ENCODE results near the gene MSX2. TPM values are rescaled to one million over a fixed set of nuclear protein-coding genes. Genes with fewer than 3 reads are reported as not detected.

MSX2 gene
- total RNA-seq, 2 donors from 2014 or later = 0.17 to 0.88 TPM

GRCh38 chr5:174735498-174736330 lies 11.3 kb downstream of the MSX2 start:
- TF ChIP-seq CTCF (IDR thresholded peaks at IDR 0.05) = peak; percentile 39
- intact Hi-C loops (cut with DNase I) = loop anchor here (5.0 kb wide), 1 partner anchor 313 kb away; no protein-coding TSS in a partner anchor
- H3K27me3 ChIP-seq = peaks cover 51% of the 10 kb centered on the region
- no peak for DNase-seq
- no peaks in the 10 kb centered on the region for H3K36me3 ChIP-seq
- H3K9me3 ChIP-seq = no peaks in the 10 kb centered on the region
- no peak overlapping the region for H3K27ac ChIP-seq
- no peak overlapping the region for H3K9ac ChIP-seq (ENCODE audit: low read depth in 2 of 2, low read length in 2 of 2)
- H3K4me3 ChIP-seq = no peak overlapping the region
- H3K4me1 ChIP-seq = no peaks in the 10 kb centered on the region

GRCh38 chr5:174736331-174736721 lies 11.9 kb downstream of the MSX2 start:
- no peak for DNase-seq
- no peak overlapping the region for H3K4me3 ChIP-seq
- peaks cover 45% of the 10 kb centered on the region for H3K27me3 ChIP-seq
- TF ChIP-seq CTCF (IDR thresholded peaks at IDR 0.05) = peak; percentile 6
- H3K9ac ChIP-seq (ENCODE audit: low read depth in 2 of 2, low read length in 2 of 2) = no peak overlapping the region
- H3K36me3 ChIP-seq = no peaks in the 10 kb centered on the region
- H3K27ac ChIP-seq = no peak overlapping the region
- H3K4me1 ChIP-seq = no peaks in the 10 kb centered on the region
- no peaks in the 10 kb centered on the region for H3K9me3 ChIP-seq
- intact Hi-C loops (cut with DNase I) = loop anchor here (5.0 kb wide), 1 partner anchor 314 kb away; no protein-coding TSS in a partner anchor

- H3K27ac ChIP-seq = no peak overlapping the region
- peaks cover 41% of the 10 kb centered on the region for H3K27me3 ChIP-seq
- no peak for TF ChIP-seq CTCF (IDR thresholded peaks at IDR 0.05)
- no peaks in the 10 kb centered on the region for H3K9me3 ChIP-seq
- H3K4me3 ChIP-seq = no peak overlapping the region
- no peak overlapping the region for H3K9ac ChIP-seq (ENCODE audit: low read depth in 2 of 2, low read length in 2 of 2)
- intact Hi-C loops (cut with DNase I) = loop anchor here (5.0 kb wide), 1 partner anchor 314 kb away; no protein-coding TSS in a partner anchor
- DNase-seq = no peak
- no peaks in the 10 kb centered on the region for H3K36me3 ChIP-seq
- H3K4me1 ChIP-seq = no peaks in the 10 kb centered on the region
Observed at GRCh38 chr5:174736777-174737176, 12.4 kb downstream of the MSX2 start.

- Histone ChIP-seq H3K36me3 (no peaks in the 10 kb centered on the region), H3K4me1 (no peaks in the 10 kb centered on the region), H3K9ac (ENCODE audit: low read depth in 2 of 2, low read length in 2 of 2) (no peak overlapping the region), H3K27ac (no peak overlapping the region), H3K27me3 (peaks cover 36% of the 10 kb centered on the region), H3K9me3 (no peaks in the 10 kb centered on the region), H3K4me3 (no peak overlapping the region)
- TF ChIP-seq CTCF (IDR thresholded peaks at IDR 0.05) = no peak
- DNase-seq = no peak
- intact Hi-C loops (cut with DNase I) = loop anchor here (5.0 kb wide), 1 partner anchor 315 kb away; no protein-coding TSS in a partner anchor
Observed at GRCh38 chr5:174737330-174737729, 12.9 kb downstream of the MSX2 start.

- intact Hi-C loops (cut with DNase I) = no loop called here
- H3K36me3 ChIP-seq = no peaks in the 10 kb centered on the region
- H3K4me1 ChIP-seq = no peaks in the 10 kb centered on the region
- no peaks in the 10 kb centered on the region for H3K9me3 ChIP-seq
- H3K4me3 ChIP-seq = no peak overlapping the region
- H3K27me3 ChIP-seq = peaks cover 3% of the 10 kb centered on the region
- no peak for TF ChIP-seq CTCF (IDR thresholded peaks at IDR 0.05)
- H3K9ac ChIP-seq (ENCODE audit: low read depth in 2 of 2, low read length in 2 of 2) = no peak overlapping the region
- no peak overlapping the region for H3K27ac ChIP-seq
- no peak for DNase-seq
Observed at GRCh38 chr5:174741352-174741751, 17.0 kb downstream of the MSX2 start.

All from colonic mucosa (tissue), 4 donors.